IMR-90 (cell line): ENCODE data around the gene INSR. TPM values are rescaled to one million over a fixed set of nuclear protein-coding genes. Genes with fewer than 3 reads are reported as not detected.

Source experiments
- ATAC-seq: fragments of 200-7000 bp; cut with Tn5 transposase; 2 replicates; pipeline ENCODE4 v1.9.1; 2020; ENCODE audit warnings: low read depth, mild to moderate bottlenecking, moderate library complexity
- BruUV-seq: library from RNA; stranded (reverse); fragments of 400-500 nt; replicated peaks from 2 replicates; lab custom pipeline; 2021; lab: Mats Ljungman, UMichigan
- CTCF ChIA-PET: fragments of 300-600 bp; formaldehyde crosslinking; extraction: SDS; loops from one replicate; lab custom pipeline; 2021; ENCODE audit warnings: antibody characterized with exemption; lab: Yijun Ruan, JAX
- POLR2A ChIA-PET: fragments of 300-600 bp; sonication (Branson Sonifier 250); formaldehyde crosslinking; loops from one replicate; lab custom pipeline; 2022; ENCODE audit warnings: antibody characterized with exemption; ENCODE audit not compliant: unreplicated experiment; lab: Charles Lee
- DNase-seq: peaks from one replicate; pipeline ENCODE4 v3.0.0; 2013
- H2AFZ ChIP-seq: replicated peaks from 2 replicates; pipeline ENCODE3; 2013; ENCODE audit warnings: low read length, mild to moderate bottlenecking; ENCODE audit not compliant: poor library complexity
- H2AK5ac ChIP-seq: 2 replicates; pipeline ENCODE4 v1.6.1; 2013; ENCODE audit warnings: low read depth, low read length, inconsistent platforms
- H2AK9ac ChIP-seq: replicated peaks from 2 replicates; pipeline ENCODE3; 2013; ENCODE audit warnings: mild to moderate bottlenecking, low read depth, low read length, moderate library complexity; ENCODE audit not compliant: poor library complexity
- H2BK120ac ChIP-seq: 2 replicates; pipeline ENCODE4 v1.6.1; 2013; ENCODE audit warnings: low read depth, low read length, inconsistent platforms
- H2BK15ac ChIP-seq: 3 replicates; pipeline ENCODE4 v1.6.1; 2013; ENCODE audit warnings: low read depth, low read length, inconsistent platforms
- H2BK20ac ChIP-seq: 2 replicates; pipeline ENCODE4 v1.6.1; 2013; ENCODE audit warnings: low read depth, mild to moderate bottlenecking, inconsistent platforms, low read length, moderate library complexity
- H2BK5ac ChIP-seq: 2 replicates; pipeline ENCODE4 v1.6.1; 2013; ENCODE audit warnings: mild to moderate bottlenecking, low read depth, low read length, inconsistent platforms; ENCODE audit not compliant: poor library complexity, severe bottlenecking
- H3K14ac ChIP-seq: replicated peaks from 2 replicates; pipeline ENCODE4 v1.6.1; 2013; ENCODE audit warnings: low read depth, low read length, inconsistent platforms
- H3K18ac ChIP-seq: 2 replicates; pipeline ENCODE4 v1.6.1; 2013; ENCODE audit warnings: low read depth, low read length, control low read depth
- H3K23ac ChIP-seq: 2 replicates; pipeline ENCODE4 v1.6.1; 2013; ENCODE audit warnings: low read depth, low read length, inconsistent platforms
- H3K27ac ChIP-seq: 2 replicates; pipeline ENCODE4 v1.5.1; 2013; ENCODE audit warnings: mild to moderate bottlenecking, control low read depth, low read length; ENCODE audit not compliant: insufficient read depth
- H3K27me3 ChIP-seq: 2 replicates; pipeline ENCODE4 v1.6.1; 2013; ENCODE audit warnings: low read length; ENCODE audit not compliant: control insufficient read depth, insufficient read depth
- H3K36me3 ChIP-seq: 2 replicates; pipeline ENCODE4 v1.6.1; 2013; ENCODE audit warnings: low read length, mixed read lengths; ENCODE audit not compliant: control insufficient read depth, insufficient read depth
- H3K4ac ChIP-seq: 2 replicates; pipeline ENCODE4 v1.6.1; 2013; ENCODE audit warnings: low read depth, low read length, inconsistent platforms
- H3K4me1 ChIP-seq: 2 replicates; pipeline ENCODE4 v1.6.1; 2013; ENCODE audit warnings: low read length, mixed read lengths; ENCODE audit not compliant: control insufficient read depth, insufficient read depth
- H3K4me2 ChIP-seq: 2 replicates; pipeline ENCODE4 v1.6.1; 2013; ENCODE audit warnings: low read depth, mild to moderate bottlenecking, control low read depth, low read length, moderate library complexity
- H3K4me3 ChIP-seq: 2 replicates; pipeline ENCODE4 v1.5.1; 2013; ENCODE audit warnings: low read depth, mild to moderate bottlenecking, control low read depth, low read length, moderate library complexity; ENCODE audit not compliant: insufficient read depth
- H3K56ac ChIP-seq: 2 replicates; pipeline ENCODE4 v1.6.1; 2013; ENCODE audit warnings: low read length, inconsistent platforms; ENCODE audit not compliant: insufficient read depth; ENCODE audit errors: extremely low read depth
- H3K79me1 ChIP-seq, 2 experiments: 2 replicates each; pipeline ENCODE4 v1.6.1; 2013; ENCODE audit warnings: low read length in 2 of 2, inconsistent platforms in 1 of 2, low read depth in 1 of 2
- H3K9ac ChIP-seq: 2 replicates; pipeline ENCODE4 v1.6.1; 2013; ENCODE audit warnings: low read depth, low read length, control low read depth
- H3K9me1 ChIP-seq: 2 replicates; pipeline ENCODE4 v1.6.1; 2013; ENCODE audit warnings: low read length, inconsistent platforms; ENCODE audit not compliant: insufficient read depth
- H3K9me3 ChIP-seq: 2 replicates; pipeline ENCODE4 v1.6.1; 2013; ENCODE audit warnings: low read length; ENCODE audit not compliant: control insufficient read depth, insufficient read depth
- H4K20me1 ChIP-seq: 2 replicates; pipeline ENCODE4 v1.6.1; 2013; ENCODE audit warnings: low read length, inconsistent platforms; ENCODE audit not compliant: insufficient read depth
- H4K5ac ChIP-seq: 2 replicates; pipeline ENCODE4 v1.6.1; 2013; ENCODE audit warnings: mild to moderate bottlenecking, low read depth, low read length, control low read depth
- H4K8ac ChIP-seq, 2 experiments: 2 replicates each; pipeline ENCODE4 v1.6.1; 2013; ENCODE audit warnings: low read depth in 2 of 2, low read length in 2 of 2, control low read depth in 1 of 2, inconsistent platforms in 1 of 2
- H4K91ac ChIP-seq: 2 replicates; pipeline ENCODE4 v1.6.1; 2013; ENCODE audit warnings: low read depth, low read length, inconsistent platforms; ENCODE audit not compliant: insufficient read depth
- MAFK ChIP-seq: IDR thresholded peaks from 2 replicates; pipeline ENCODE4 v1.6.1; 2012; ENCODE audit warnings: low read depth, low read length, improper control_type of control experiment
- POLR2A ChIP-seq: IDR thresholded peaks from 2 replicates; pipeline ENCODE4 v1.6.1; 2012; ENCODE audit warnings: mild to moderate bottlenecking, low read depth, low read length
- WGBS, 2 experiments: methylation state at CpG; one replicate each; pipeline versions ENCODE4 v1.1.5 to v1.1.7; 2013; ENCODE audit warnings: missing lambda C conversion rate in 2 of 2; ENCODE audit not compliant: insufficient read length in 1 of 2; ENCODE audit errors: extremely low coverage in 2 of 2; 5-methylcytosine and 5-hydroxymethylcytosine counted together
- dilution Hi-C: fragments of 300-500 bp; cut with HindIII; formaldehyde crosslinking; loops from one replicate; pipeline ENCODE4 v1.14.3; 2018; ENCODE audit warnings: low sequenced_read_pairs; ENCODE audit not compliant: unreplicated experiment
- in situ Hi-C: fragments of 300-500 bp; cut with MboI; formaldehyde crosslinking; loops from 3 replicates; pipeline ENCODE4 v1.14.3; 2019; ENCODE audit warnings: low sequenced_read_pairs, inconsistent platforms, mixed read lengths
- intact Hi-C: fragments of 100-400 bp; cut with micrococcal nuclease; formaldehyde crosslinking; loops from 2 replicates; pipeline ENCODE4 v1.10.0; 2022
- polyA plus RNA-seq, 3 experiments: library from polyadenylated mRNA; depleted of rRNA; stranded (reverse); fragments of >200 nt; gene quantifications; 2 replicates each; pipeline ENCODE4 v1.2.3, GENCODE V29; 2012; ENCODE audit warnings: low replicate concordance in 1 of 3
- total RNA-seq: library from RNA; depleted of rRNA; stranded (reverse); fragments of >200 nt; gene quantifications from 2 replicates; pipeline ENCODE4 v1.2.3, GENCODE V29; 2012

Gene INSR
- total and polyA plus RNA-seq, 2 of the 4 experiments (the other 2 are of a cell fraction) = 2.8 to 7.9 TPM

DNA sequence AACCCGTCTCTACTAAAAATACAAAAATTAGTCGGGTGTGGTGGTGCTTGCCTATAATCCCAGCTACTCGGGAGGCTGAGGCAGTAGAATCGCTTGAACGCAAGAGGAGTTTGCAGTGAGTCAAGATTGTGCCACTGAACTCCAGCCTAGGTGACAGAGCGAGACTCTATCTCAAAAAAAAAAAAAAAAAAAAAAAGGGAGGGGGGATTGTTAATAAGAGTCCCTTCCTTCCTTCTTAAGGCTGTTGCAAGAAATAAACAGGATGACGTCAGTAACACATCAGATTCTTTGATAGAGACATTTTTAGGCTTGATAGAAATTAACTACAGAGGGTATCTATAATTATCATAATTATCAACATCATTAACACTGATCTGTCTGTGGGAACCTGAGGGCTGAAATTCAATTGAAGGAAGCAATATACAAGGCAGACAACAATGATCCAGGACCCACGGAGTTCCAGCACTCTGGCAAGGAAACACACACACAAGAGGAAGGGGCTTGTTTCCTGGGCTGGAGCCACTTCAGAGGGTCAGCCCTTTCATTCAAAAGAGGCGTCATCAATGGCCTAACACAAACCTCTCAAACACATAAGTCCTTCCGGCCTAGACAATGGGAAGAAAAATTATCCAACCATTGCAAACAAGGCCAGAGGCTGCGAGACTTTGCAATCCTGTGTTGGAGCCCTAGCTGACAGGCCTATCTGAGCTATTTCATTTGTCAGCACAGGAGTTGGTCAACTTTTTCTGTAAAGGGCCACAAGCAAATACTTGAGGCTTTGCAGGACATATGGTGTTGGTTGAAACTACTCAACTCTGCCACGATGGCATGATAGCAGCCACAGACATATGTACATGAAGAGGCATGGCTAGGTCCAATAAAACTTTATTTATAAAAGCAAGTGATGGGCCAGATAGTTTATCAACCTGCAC, 105.2 kb downstream of the INSR start:
- H2BK15ac ChIP-seq = no peak overlapping the region
- in situ Hi-C loops (no loop called here), intact Hi-C loops (no loop called here), dilution Hi-C loops (no loop called here)
- no peak overlapping the region for H2AFZ ChIP-seq
- no peak overlapping the region for H3K56ac ChIP-seq
- CTCF ChIA-PET = interaction anchor here (0.6 kb wide), 1 partner anchor 130 kb away, joined by 4 read pairs; no protein-coding TSS in a partner anchor
- no peaks in the 10 kb centered on the region for H3K79me1 ChIP-seq
- H4K20me1 ChIP-seq = no peaks in the 10 kb centered on the region
- H3K4me2 ChIP-seq = no peak overlapping the region
- H3K18ac ChIP-seq = no peak overlapping the region
- H3K9me1 ChIP-seq = no peaks in the 10 kb centered on the region
- WGBS, 2 experiments = 100% methylated on average over 2 of the region's 12 CpGs; no CpG with 5 or more reads in 1 of the 2 experiments
- no peak overlapping the region for H3K27ac ChIP-seq
- no peak overlapping the region for H3K14ac ChIP-seq
- 0 out of 2 replicates have a peak, but pooled peaks cover 3% of the 10 kb centered on the region for H3K27me3 ChIP-seq
- H4K91ac ChIP-seq = no peak overlapping the region
- no peak overlapping the region for H2BK5ac ChIP-seq
- H3K36me3 ChIP-seq = peaks cover 1% of the 10 kb centered on the region; the same call in 1 of the 2 replicates
- H4K8ac ChIP-seq = no peak overlapping the region
- no peaks in the 10 kb centered on the region for H3K9me3 ChIP-seq
- ATAC-seq (no peak), DNase-seq (no peak)
- H2AK9ac ChIP-seq = no peak overlapping the region
- TF ChIP-seq POLR2A (no peak), MAFK (no peak)
- POLR2A ChIA-PET = no interaction called here
- no TSS peak for BruUV-seq
- no peak overlapping the region for H3K4me3 ChIP-seq
- H3K9ac ChIP-seq = no peak overlapping the region
- no peak overlapping the region for H3K23ac ChIP-seq
- H3K4me1 ChIP-seq = no peaks in the 10 kb centered on the region
- no peak overlapping the region for H4K5ac ChIP-seq
- H3K4ac ChIP-seq = no peak overlapping the region
- no peak overlapping the region for H2AK5ac ChIP-seq
- no peak overlapping the region for H2BK20ac ChIP-seq
- no peak overlapping the region for H2BK120ac ChIP-seq
